IMR-90 (cell line): ENCODE results near the gene C2orf80.

Experiments used
- BHLHE40 ChIP-seq: fragments of 150-350 bp; IDR thresholded peaks from 2 replicates; pipeline ENCODE4 v1.6.1; 2016; ENCODE audit warnings: mild to moderate bottlenecking, low read depth, low read length
- CEBPB ChIP-seq: IDR thresholded peaks from 2 replicates; pipeline ENCODE4 v1.6.1; 2012; ENCODE audit warnings: low read depth, low read length, improper control_type of control experiment
- CHD1 ChIP-seq: IDR thresholded peaks from 2 replicates; pipeline ENCODE4 v1.6.1; 2012; ENCODE audit warnings: low read depth, low read length, improper control_type of control experiment
- CTCF ChIP-seq: conservative IDR thresholded peaks from 2 replicates; pipeline ENCODE4 v1.5.1; 2012; ENCODE audit warnings: mild to moderate bottlenecking, low read depth, low read length, improper control_type of control experiment
- ELK1 ChIP-seq: fragments of 150-350 bp; IDR thresholded peaks from 2 replicates; pipeline ENCODE4 v1.6.1; 2016; ENCODE audit warnings: low read depth, mild to moderate bottlenecking, low read length, moderate library complexity, borderline replicate concordance
- MAZ ChIP-seq: IDR thresholded peaks from 2 replicates; pipeline ENCODE4 v1.6.1; 2012; ENCODE audit warnings: low read depth, mild to moderate bottlenecking, low read length, improper control_type of control experiment, moderate library complexity, borderline replicate concordance
- MXI1 ChIP-seq: IDR thresholded peaks from 2 replicates; pipeline ENCODE4 v1.6.1; 2012; ENCODE audit warnings: low read depth, mild to moderate bottlenecking, low read length, moderate library complexity, borderline replicate concordance
- POLR2A ChIP-seq: IDR thresholded peaks from 2 replicates; pipeline ENCODE4 v1.6.1; 2012; ENCODE audit warnings: mild to moderate bottlenecking, low read depth, low read length
- RAD21 ChIP-seq: IDR thresholded peaks from 2 replicates; pipeline ENCODE4 v1.6.1; 2012; ENCODE audit warnings: low read length, improper control_type of control experiment
- RCOR1 ChIP-seq: IDR thresholded peaks from 2 replicates; pipeline ENCODE4 v1.6.1; 2012; ENCODE audit warnings: mild to moderate bottlenecking, low read length, improper control_type of control experiment; ENCODE audit not compliant: insufficient replicate concordance
- RFX5 ChIP-seq: IDR thresholded peaks from 2 replicates; pipeline ENCODE4 v1.8.0; 2012; ENCODE audit warnings: low read depth, mild to moderate bottlenecking, low read length, moderate library complexity
- SMC3 ChIP-seq: fragments of 150-350 bp; IDR thresholded peaks from 2 replicates; pipeline ENCODE4 v1.6.1; 2016; ENCODE audit warnings: low read depth, mild to moderate bottlenecking, antibody characterized with exemption, low read length, moderate library complexity
- USF2 ChIP-seq: fragments of 150-350 bp; IDR thresholded peaks from 2 replicates; pipeline ENCODE4 v1.6.1; 2017; ENCODE audit warnings: mild to moderate bottlenecking, antibody characterized with exemption, low read length, low read depth

DNA sequence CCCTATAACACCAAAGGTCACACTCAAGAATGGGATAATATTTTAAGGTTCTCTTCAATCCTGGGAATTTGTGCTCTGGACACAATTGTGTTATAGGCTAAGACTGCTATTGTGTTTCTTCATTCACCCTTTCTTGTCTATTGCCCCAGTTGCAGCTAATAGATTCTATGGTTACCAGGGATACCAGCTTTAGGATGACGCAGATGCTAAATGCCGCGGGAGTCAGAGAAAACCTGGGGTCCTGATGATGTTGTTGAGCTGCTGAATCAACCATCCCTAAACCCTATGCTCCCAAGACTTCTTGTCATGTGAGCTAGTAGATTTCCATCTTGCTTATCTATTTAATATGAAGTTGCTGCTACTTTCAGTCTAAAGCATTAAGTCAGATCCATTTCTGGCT, 70.9 kb downstream of the C2orf80 start:
- no peak for TF ChIP-seq CTCF
- TF ChIP-seq BHLHE40, result no peak
- no peak for TF ChIP-seq CEBPB
- TF ChIP-seq RAD21, result no peak
- no peak for TF ChIP-seq POLR2A
- TF ChIP-seq ELK1, result no peak
- no peak for TF ChIP-seq SMC3
- no peak for TF ChIP-seq CHD1
- no peak for TF ChIP-seq USF2
- TF ChIP-seq MAZ, result no peak
- TF ChIP-seq RFX5, result no peak
- TF ChIP-seq RCOR1, result no peak
- TF ChIP-seq MXI1, result no peak
